Vagina (tissue), 2 donors: ENCODE results near the gene TMPRSS4. TPM values are rescaled to one million over a fixed set of nuclear protein-coding genes. Genes with fewer than 3 reads are reported as not detected.

Experiments
- DNase-seq, 2 donors: peaks; one replicate each; pipeline ENCODE4 v3.0.0-alpha.2; 2017; ENCODE audit errors: extremely low spot score in 2 of 2
- H3K27ac ChIP-seq: fragments of 200-600 bp; sonication (generic); one replicate; pipeline ENCODE4 v1.5.1; 2019
- H3K27me3 ChIP-seq: fragments of 200-600 bp; sonication (generic); one replicate; pipeline ENCODE4 v1.5.1; 2019
- H3K36me3 ChIP-seq, 2 donors: fragments of 200-600 bp; sonication (generic); one replicate each; pipeline ENCODE4 v1.5.1; 2017 to 2019
- H3K4me1 ChIP-seq: fragments of 200-600 bp; sonication (generic); one replicate; pipeline ENCODE4 v1.5.1; 2019
- H3K4me3 ChIP-seq, 2 donors: fragments of 200-600 bp; sonication (generic); 1 replicate in 1 of 2; 2 replicates in 1 of 2; pipeline ENCODE4 v1.5.1; 2016 to 2019
- H3K9me3 ChIP-seq: fragments of 200-600 bp; sonication (generic); one replicate; pipeline ENCODE4 v1.5.1; 2019
- CTCF ChIP-seq, 3 experiments: fragments of 450-650 bp in 2 of 3; fragments of 200-600 bp in 1 of 3; sonication (generic) in 1 of 3; IDR thresholded peaks; one replicate each; pipeline ENCODE4 v1.5.1; 2017 to 2019; ENCODE audit warnings: antibody characterized with exemption in 3 of 3, mild to moderate bottlenecking in 2 of 3, moderate library complexity in 2 of 3
- POLR2A ChIP-seq, 2 donors: fragments of 450-650 bp; IDR thresholded peaks; one replicate each; pipeline ENCODE4 v1.6.1; 2017; ENCODE audit warnings: antibody characterized with exemption in 2 of 2, mild to moderate bottlenecking in 2 of 2, moderate library complexity in 2 of 2
- POLR2AphosphoS5 ChIP-seq, 2 donors: sonication (generic); formaldehyde crosslinking; IDR thresholded peaks; one replicate each; pipeline ENCODE4 v1.9.0; 2017; ENCODE audit warnings: antibody characterized with exemption in 2 of 2, mild to moderate bottlenecking in 2 of 2, low read depth in 1 of 2; ENCODE audit not compliant: insufficient read depth in 1 of 2
- intact Hi-C: fragments of 100-400 bp; cut with DNase I; formaldehyde crosslinking; loops from one replicate; pipeline ENCODE4 v1.15.1; 2023
- total RNA-seq: library from RNA; depleted of rRNA; stranded (reverse); fragments of >200 nt; gene quantifications from one replicate; pipeline ENCODE4 v1.2.3, GENCODE V29; 2016

TMPRSS4 gene
- total RNA-seq, 1 donor from 2014 or later, result 20.9 TPM

DNA sequence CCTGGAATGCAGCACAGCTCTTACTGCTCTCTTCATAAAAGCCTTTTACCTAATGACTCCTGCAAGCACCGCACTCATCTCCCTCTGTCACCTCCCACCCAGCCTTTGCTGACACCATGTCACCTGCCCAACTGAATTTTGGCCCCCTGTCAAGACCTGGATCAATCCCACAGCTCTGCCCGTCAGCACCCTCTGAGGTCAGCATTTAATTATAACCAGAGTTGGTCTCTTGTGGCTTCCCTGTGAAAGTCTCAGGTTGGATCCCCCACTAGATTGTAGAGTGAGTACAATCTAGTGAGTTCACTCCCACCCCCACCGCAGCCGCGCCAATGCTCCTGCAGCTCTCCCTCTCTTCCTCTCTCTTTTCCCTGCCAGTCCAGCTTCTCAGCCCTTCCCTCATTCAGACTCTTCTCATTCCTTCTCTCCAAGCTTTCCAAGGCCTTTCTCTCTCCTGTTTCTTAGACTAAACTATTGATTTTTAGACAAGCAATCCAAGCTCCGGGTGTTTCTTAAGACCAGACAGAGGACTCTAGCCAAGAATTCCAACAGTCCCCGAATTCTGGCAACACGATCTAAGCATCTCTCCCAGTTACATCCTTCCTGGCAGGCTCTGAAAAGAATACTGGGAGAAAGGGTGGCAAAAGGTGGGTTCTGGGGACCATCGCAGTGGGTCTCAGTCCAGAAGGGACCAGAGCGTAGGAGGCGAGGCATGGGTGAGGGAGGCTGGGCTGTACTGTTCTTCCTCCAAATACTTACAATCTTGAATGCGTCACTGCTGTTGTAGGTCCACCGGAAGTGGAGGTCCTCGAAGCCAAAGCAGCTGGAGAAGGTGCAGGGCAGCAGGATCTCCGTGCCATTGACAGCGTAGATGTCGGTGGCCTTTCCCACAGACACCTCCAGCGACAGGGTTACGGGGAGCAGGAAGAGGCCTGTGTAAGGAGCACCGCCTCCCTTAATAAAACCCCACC lies 67.7 kb downstream of the TMPRSS4 start:
- Histone ChIP-seq H3K4me1 (peaks cover 7% of the 10 kb centered on the region), H3K36me3 (no peaks in the 10 kb centered on the region), H3K4me3 (peak overlapping the region in 1 of 2 donors; percentile 59), H3K27ac (no peak overlapping the region), H3K27me3 (no peaks in the 10 kb centered on the region), H3K9me3 (no peaks in the 10 kb centered on the region)
- no peak for TF ChIP-seq POLR2AphosphoS5 (IDR thresholded peaks at IDR 0.05; ENCODE audit: insufficient read depth in 1 of 2, low read depth in 1 of 2)
- TF ChIP-seq POLR2A (IDR thresholded peaks at IDR 0.05), result no peak
- no peak for DNase-seq
- intact Hi-C loops, result loop anchor here (10.0 kb wide), 1 partner anchor 210 kb away; the partner anchor contains the start of gene UBE4A

- Histone ChIP-seq H3K27me3 (no peaks in the 10 kb centered on the region), H3K27ac (peak overlapping the region; percentile 67), H3K4me1 (peaks cover 7% of the 10 kb centered on the region), H3K4me3 (peak overlapping the region; percentile 59 to 76), H3K9me3 (no peaks in the 10 kb centered on the region), H3K36me3 (no peaks in the 10 kb centered on the region)
- DNase-seq, result no peak
- intact Hi-C loops, result loop anchor here (2.0 to 10.0 kb wide), 2 partner anchors 25 to 209 kb away; partner anchors contain the start of gene UBE4A
- TF ChIP-seq POLR2AphosphoS5 (IDR thresholded peaks at IDR 0.05; ENCODE audit: insufficient read depth in 1 of 2, low read depth in 1 of 2), result peak; percentile 61 to 76
- no peak for TF ChIP-seq POLR2A (IDR thresholded peaks at IDR 0.05)
- TF ChIP-seq CTCF (IDR thresholded peaks at IDR 0.05), result peak; percentile 89 to 98 (median 94)
Measured at GRCh38 chr11:118145285-118146227, 68.7 kb downstream of the TMPRSS4 start.

DNA sequence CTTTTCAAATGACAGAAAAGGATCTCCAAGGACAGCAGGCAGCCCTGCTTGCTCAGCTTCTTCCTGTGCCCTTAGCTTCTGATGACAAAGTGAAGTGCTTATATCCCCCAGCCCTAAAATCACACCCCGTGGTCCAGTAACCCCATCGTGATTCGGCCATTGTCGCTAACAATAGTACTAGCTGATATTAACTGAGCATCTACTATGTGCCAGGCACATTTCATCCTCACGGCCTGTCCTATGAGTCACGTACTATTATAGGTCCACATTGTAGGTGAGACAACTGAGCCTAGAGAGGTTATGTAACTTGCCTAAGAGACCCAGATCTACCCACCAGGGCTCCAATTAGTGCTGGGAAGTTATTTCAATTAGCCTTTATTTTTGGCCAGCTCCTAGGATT lies 69.7 kb downstream of the TMPRSS4 start:
- H3K27me3 ChIP-seq, result no peaks in the 10 kb centered on the region
- TF ChIP-seq POLR2AphosphoS5 (IDR thresholded peaks at IDR 0.05; ENCODE audit: insufficient read depth in 1 of 2, low read depth in 1 of 2), result no peak
- TF ChIP-seq CTCF (IDR thresholded peaks at IDR 0.05), result no peak
- TF ChIP-seq POLR2A (IDR thresholded peaks at IDR 0.05), result no peak
- peaks cover 7% of the 10 kb centered on the region for H3K4me1 ChIP-seq
- no peak for DNase-seq
- no peaks in the 10 kb centered on the region for H3K36me3 ChIP-seq
- H3K27ac ChIP-seq, result peak overlapping the region; percentile 67
- no peaks in the 10 kb centered on the region for H3K9me3 ChIP-seq
- no peak overlapping the region for H3K4me3 ChIP-seq
- intact Hi-C loops, result loop anchor here (2.0 to 10.0 kb wide), 2 partner anchors 24 to 208 kb away; partner anchors contain the start of gene UBE4A

DNA sequence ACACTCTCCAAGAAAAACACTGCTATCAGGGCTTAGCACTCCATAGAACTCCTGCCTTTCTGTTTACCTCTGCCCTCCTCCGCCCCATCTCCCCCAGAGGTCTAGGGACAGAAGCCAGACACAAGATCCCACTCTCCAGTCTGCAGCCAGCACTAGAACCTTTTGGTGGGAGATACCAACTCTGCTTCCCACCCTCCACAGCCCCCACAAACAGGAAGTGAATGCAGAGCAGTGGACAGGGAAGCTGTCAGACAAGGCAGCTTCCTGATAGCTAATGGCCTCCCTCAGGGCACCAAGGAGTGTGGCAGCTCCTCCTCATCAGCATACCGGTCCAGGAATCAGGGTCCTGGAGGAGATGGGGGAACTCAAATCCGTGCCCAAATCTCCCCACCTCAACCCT lies 70.6 kb downstream of the TMPRSS4 start:
- no peak overlapping the region for H3K4me3 ChIP-seq
- TF ChIP-seq POLR2AphosphoS5 (IDR thresholded peaks at IDR 0.05; ENCODE audit: insufficient read depth in 1 of 2, low read depth in 1 of 2) (no peak), POLR2A (IDR thresholded peaks at IDR 0.05) (no peak), CTCF (IDR thresholded peaks at IDR 0.05) (no peak)
- intact Hi-C loops, result loop anchor here (2.0 to 10.0 kb wide), 2 partner anchors 23 to 207 kb away; partner anchors contain the start of gene UBE4A
- no peak overlapping the region for H3K27ac ChIP-seq
- no peaks in the 10 kb centered on the region for H3K9me3 ChIP-seq
- H3K4me1 ChIP-seq, result peaks cover 15% of the 10 kb centered on the region
- no peak for DNase-seq
- no peaks in the 10 kb centered on the region for H3K36me3 ChIP-seq
- H3K27me3 ChIP-seq, result no peaks in the 10 kb centered on the region

GRCh38 chr11:118148240-118148639 lies 71.4 kb downstream of the TMPRSS4 start:
- Histone ChIP-seq H3K4me3 (no peak overlapping the region), H3K9me3 (no peaks in the 10 kb centered on the region), H3K27ac (no peak overlapping the region), H3K27me3 (no peaks in the 10 kb centered on the region), H3K4me1 (peaks cover 21% of the 10 kb centered on the region), H3K36me3 (no peaks in the 10 kb centered on the region)
- TF ChIP-seq POLR2A (IDR thresholded peaks at IDR 0.05) (no peak), CTCF (IDR thresholded peaks at IDR 0.05) (no peak), POLR2AphosphoS5 (IDR thresholded peaks at IDR 0.05; ENCODE audit: insufficient read depth in 1 of 2, low read depth in 1 of 2) (no peak)
- no peak for DNase-seq
- intact Hi-C loops, result loop anchor here (10.0 kb wide), 1 partner anchor 207 kb away; the partner anchor contains the start of gene UBE4A
